A549 treated with DMSO at 1 μM for 4 hours (cell line): Measurements from ENCODE around the gene SLC6A4. TPM values are rescaled to one million over a fixed set of nuclear protein-coding genes. Genes with fewer than 3 reads are reported as not detected.

ENCODE experiments used
- total RNA-seq: library from RNA; stranded (reverse); fragments of 200-300 nt; extraction: Qiagen RNA extraction; gene quantifications from 5 replicates; pipeline ENCODE4 v1.2.3, GENCODE V29; 2022; ENCODE audit warnings: low read depth

The SLC6A4 gene
- total RNA-seq: 0.03 to 0.09 TPM (median 0.09 TPM) in 3 of 5 replicates, not detected in the others

DNA sequence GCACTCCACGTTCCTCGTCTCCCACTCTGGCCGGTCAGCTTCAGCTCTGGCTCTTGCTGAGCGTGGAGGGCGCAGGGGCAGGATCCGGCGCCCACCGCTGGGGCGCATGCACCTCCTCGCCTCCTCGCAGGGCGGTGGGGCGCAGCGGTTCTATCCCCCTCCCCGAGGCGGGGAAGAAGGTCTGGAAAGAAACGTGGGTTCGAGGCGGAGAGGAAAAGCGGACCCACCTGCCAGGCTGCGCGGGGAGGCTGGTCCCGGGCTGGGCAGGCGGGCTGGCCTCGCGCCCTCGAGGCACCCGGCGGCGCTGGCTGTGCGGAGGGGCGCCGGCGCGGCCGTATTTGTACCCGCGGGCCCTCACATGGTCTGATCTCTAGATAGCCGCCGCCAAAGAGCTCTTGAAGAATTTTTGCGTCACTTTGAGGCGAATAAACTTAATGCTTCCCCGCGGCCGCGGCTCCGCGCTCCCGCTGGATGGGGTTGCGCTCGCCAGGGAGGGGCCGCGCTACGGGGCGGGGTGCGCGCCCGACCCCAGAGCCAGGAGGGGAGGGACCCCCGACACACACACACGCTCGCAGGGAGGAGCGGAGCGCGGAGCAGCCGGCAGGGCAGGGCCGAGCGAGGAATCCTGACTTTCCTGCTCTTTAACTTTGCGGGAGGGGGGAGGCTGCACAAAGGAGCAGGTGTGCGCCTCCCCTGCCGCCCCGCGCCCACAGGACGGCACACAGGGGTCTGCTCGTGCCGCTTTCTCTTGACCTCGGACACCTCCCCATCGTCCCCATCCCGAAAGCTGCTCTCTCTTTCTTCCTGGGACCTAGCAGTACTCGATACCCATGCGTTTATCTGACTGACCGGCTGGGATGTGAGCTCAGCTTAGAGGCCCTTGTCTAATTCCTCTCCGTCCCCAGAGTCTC lies at the start of gene SLC6A4:
TSS of gene SLC6A4 (minus strand) at position 312 of the 911 bp plus-strand sequence. CDS start 13,739 bp downstream, outside the sequence.

Other genes with a start within 250 kb of the SLC6A4 start
- gene NSRP1, start 118.9 kb downstream of the SLC6A4 start, total RNA-seq: 27.5 to 32.9 TPM (median 32.0 TPM) in 5 replicates
- gene BLMH, start 56.2 kb upstream of the SLC6A4 start, total RNA-seq: 45.3 to 52.0 TPM (median 50.4 TPM) in 5 replicates
- not detected in 5 replicates for gene TMIGD1, start 98.4 kb upstream of the SLC6A4 start, total RNA-seq
- gene CPD, start 143.2 kb upstream of the SLC6A4 start, total RNA-seq: 22.9 to 35.5 TPM (median 32.4 TPM) in 5 replicates
- gene GOSR1, start 241.7 kb upstream of the SLC6A4 start, total RNA-seq: 34.4 to 45.5 TPM (median 38.2 TPM) in 5 replicates